GM18519 (cell line): ENCODE data around the gene AVPR2.

Experiments used
- ATAC-seq: cut with Tn5 transposase; IDR thresholded peaks from one replicate; pipeline ENCODE4 v1.9.1; 2021; ENCODE audit warnings: mild to moderate bottlenecking, moderate library complexity; ENCODE audit not compliant: unreplicated experiment, low FRiP score

AVPR2 gene

GRCh38 chrX:153948002-153948466, 43.6 kb downstream of the AVPR2 start:
- no peak for ATAC-seq

- ATAC-seq = no peak
Observed at GRCh38 chrX:153948847-153949805, 44.7 kb downstream of the AVPR2 start.

GRCh38 chrX:153950127-153950526, 45.7 kb downstream of the AVPR2 start:
- no peak for ATAC-seq

GRCh38 chrX:153951683-153952372, 47.4 kb downstream of the AVPR2 start:
- ATAC-seq = no peak

- ATAC-seq = no peak
Observed at GRCh38 chrX:153952373-153953026, 48.0 kb downstream of the AVPR2 start.

GRCh38 chrX:153953342-153953830, 48.9 kb downstream of the AVPR2 start:
- no peak for ATAC-seq

GRCh38 chrX:153953892-153954557, 49.6 kb downstream of the AVPR2 start:
- no peak for ATAC-seq

- ATAC-seq = no peak
Observed at GRCh38 chrX:153954558-153955227, 50.2 kb downstream of the AVPR2 start.

- no peak for ATAC-seq
Observed at GRCh38 chrX:153955228-153955732, 50.8 kb downstream of the AVPR2 start.

- no peak for ATAC-seq
Observed at GRCh38 chrX:153956044-153956907, 51.8 kb downstream of the AVPR2 start.
